ENCODE results near the gene HAGH. TPM values are rescaled to one million over a fixed set of nuclear protein-coding genes. Genes with fewer than 3 reads are reported as not detected.

HAGH gene
- total RNA-seq, 1 donor from 2014 or later = 35.9 TPM

DNA sequence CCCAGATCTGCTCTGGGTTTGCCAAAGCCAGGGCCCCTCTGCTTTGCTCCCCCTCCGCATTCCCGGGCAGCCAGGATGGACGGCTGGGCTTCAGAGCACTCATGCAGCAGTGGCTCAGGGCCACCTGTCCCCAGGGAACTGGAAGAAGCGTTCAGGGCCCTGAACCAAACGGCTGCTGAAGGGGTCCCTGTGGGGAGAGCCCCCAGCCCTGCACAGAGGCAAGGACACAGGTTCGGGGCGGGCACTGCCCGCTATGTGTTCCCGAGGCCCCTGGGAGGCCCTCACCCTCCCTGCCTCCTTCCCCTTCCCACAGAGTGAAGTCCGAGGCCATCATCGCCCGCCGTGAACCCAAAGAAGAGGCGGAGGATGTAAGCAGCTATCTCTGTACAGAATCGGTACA lies 65.7 kb downstream of the HAGH start:
- TF ChIP-seq, protein P1, sequence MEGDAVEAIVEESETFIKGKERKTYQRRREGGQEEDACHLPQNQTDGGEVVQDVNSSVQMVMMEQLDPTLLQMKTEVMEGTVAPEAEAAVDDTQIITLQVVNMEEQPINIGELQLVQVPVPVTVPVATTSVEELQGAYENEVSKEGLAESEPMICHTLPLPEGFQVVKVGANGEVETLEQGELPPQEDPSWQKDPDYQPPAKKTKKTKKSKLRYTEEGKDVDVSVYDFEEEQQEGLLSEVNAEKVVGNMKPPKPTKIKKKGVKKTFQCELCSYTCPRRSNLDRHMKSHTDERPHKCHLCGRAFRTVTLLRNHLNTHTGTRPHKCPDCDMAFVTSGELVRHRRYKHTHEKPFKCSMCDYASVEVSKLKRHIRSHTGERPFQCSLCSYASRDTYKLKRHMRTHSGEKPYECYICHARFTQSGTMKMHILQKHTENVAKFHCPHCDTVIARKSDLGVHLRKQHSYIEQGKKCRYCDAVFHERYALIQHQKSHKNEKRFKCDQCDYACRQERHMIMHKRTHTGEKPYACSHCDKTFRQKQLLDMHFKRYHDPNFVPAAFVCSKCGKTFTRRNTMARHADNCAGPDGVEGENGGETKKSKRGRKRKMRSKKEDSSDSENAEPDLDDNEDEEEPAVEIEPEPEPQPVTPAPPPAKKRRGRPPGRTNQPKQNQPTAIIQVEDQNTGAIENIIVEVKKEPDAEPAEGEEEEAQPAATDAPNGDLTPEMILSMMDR (IDR thresholded peaks at IDR 0.05; ENCODE audit: insufficient read depth, low read depth, low read length) = no peak
- TF ChIP-seq EZH2 (IDR thresholded peaks at IDR 0.05; ENCODE audit: insufficient read depth, low read length) = no peak
- H3K4me1 ChIP-seq (ENCODE audit: insufficient read depth, low read length) = no peaks in the 10 kb centered on the region
- DNase-seq (ENCODE audit: low read depth) (no peak), FAIRE-seq (no peak)
- no peaks in the 10 kb centered on the region for H3K27me3 Mint-ChIP-seq (ENCODE audit: low read depth, unreplicated experiment)
- no peaks in the 10 kb centered on the region for H3K79me2 ChIP-seq (ENCODE audit: insufficient read depth, low read length)
- peaks cover 7% of the 10 kb centered on the region for H3K36me3 Mint-ChIP-seq (ENCODE audit: low read depth, unreplicated experiment)
- peaks cover 15% of the 10 kb centered on the region for H4K20me1 ChIP-seq (ENCODE audit: insufficient read depth, low read length)
- H3K27ac ChIP-seq (ENCODE audit: low read depth, low read length) = no peak overlapping the region
- H3K4me1 Mint-ChIP-seq (ENCODE audit: low read depth, unreplicated experiment) = no peaks in the 10 kb centered on the region
- H3K27ac Mint-ChIP-seq (ENCODE audit: unreplicated experiment) = no peak overlapping the region
- H3K4me3 Mint-ChIP-seq (ENCODE audit: unreplicated experiment) = no peak overlapping the region
- H3K27me3 ChIP-seq (ENCODE audit: insufficient read depth, low read length) = no peaks in the 10 kb centered on the region
- H3K4me3 ChIP-seq (ENCODE audit: insufficient read depth, low read depth, low read length) = no peak overlapping the region
- H3K9ac ChIP-seq (ENCODE audit: low read length) = no peak overlapping the region
- H3K9me3 Mint-ChIP-seq (ENCODE audit: unreplicated experiment) = no peaks in the 10 kb centered on the region
- H2AFZ ChIP-seq (ENCODE audit: low read depth, low read length) = no peak overlapping the region
- H3K9me3 ChIP-seq (ENCODE audit: insufficient read depth, low read depth, low read length) = no peaks in the 10 kb centered on the region
- H3K36me3 ChIP-seq (ENCODE audit: insufficient read depth, low read length) = peaks cover 2% of the 10 kb centered on the region
- H3K4me2 ChIP-seq (ENCODE audit: low read length) = no peak overlapping the region

DNA sequence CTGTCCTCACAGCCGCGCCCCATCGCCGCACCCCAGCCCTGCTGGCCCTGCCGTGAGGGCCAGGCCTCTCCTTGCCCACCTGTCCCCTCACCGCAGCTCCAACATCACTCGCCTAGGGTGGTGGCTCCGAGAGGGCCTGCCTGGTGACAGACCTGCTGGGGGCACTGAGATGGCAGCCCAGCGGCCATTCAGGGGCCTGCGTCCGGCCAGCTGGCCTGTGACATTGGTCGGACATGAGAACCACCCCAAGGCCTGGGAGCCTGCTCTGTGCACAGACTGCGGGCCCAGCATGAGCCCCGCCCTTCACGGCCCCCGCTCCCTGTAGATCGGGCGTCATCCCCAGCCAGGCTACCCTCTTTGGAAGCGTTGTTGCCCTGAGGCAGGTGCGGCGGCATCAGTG lies 67.1 kb downstream of the HAGH start:
- H3K4me3 Mint-ChIP-seq (ENCODE audit: unreplicated experiment) = no peak overlapping the region
- Histone ChIP-seq H3K27ac (ENCODE audit: low read depth, low read length) (no peak overlapping the region), H3K4me2 (ENCODE audit: low read length) (no peak overlapping the region), H3K9me3 (ENCODE audit: insufficient read depth, low read depth, low read length) (no peaks in the 10 kb centered on the region), H3K36me3 (ENCODE audit: insufficient read depth, low read length) (peaks cover 2% of the 10 kb centered on the region), H3K9ac (ENCODE audit: low read length) (no peak overlapping the region), H3K4me3 (ENCODE audit: insufficient read depth, low read depth, low read length) (no peak overlapping the region), H2AFZ (ENCODE audit: low read depth, low read length) (no peak overlapping the region), H3K27me3 (ENCODE audit: insufficient read depth, low read length) (no peaks in the 10 kb centered on the region), H3K79me2 (ENCODE audit: insufficient read depth, low read length) (no peaks in the 10 kb centered on the region), H3K4me1 (ENCODE audit: insufficient read depth, low read length) (no peaks in the 10 kb centered on the region), H4K20me1 (ENCODE audit: insufficient read depth, low read length) (peaks cover 20% of the 10 kb centered on the region)
- TF ChIP-seq EZH2 (IDR thresholded peaks at IDR 0.05; ENCODE audit: insufficient read depth, low read length) = no peak
- TF ChIP-seq, protein P1 (IDR thresholded peaks at IDR 0.05; ENCODE audit: insufficient read depth, low read depth, low read length) = no peak
- no peak for DNase-seq (ENCODE audit: low read depth)
- H3K36me3 Mint-ChIP-seq (ENCODE audit: low read depth, unreplicated experiment) = peaks cover 12% of the 10 kb centered on the region
- peaks cover 8% of the 10 kb centered on the region for H3K4me1 Mint-ChIP-seq (ENCODE audit: low read depth, unreplicated experiment)
- FAIRE-seq = no peak
- no peaks in the 10 kb centered on the region for H3K9me3 Mint-ChIP-seq (ENCODE audit: unreplicated experiment)
- no peak overlapping the region for H3K27ac Mint-ChIP-seq (ENCODE audit: unreplicated experiment)
- no peaks in the 10 kb centered on the region for H3K27me3 Mint-ChIP-seq (ENCODE audit: low read depth, unreplicated experiment)

DNA sequence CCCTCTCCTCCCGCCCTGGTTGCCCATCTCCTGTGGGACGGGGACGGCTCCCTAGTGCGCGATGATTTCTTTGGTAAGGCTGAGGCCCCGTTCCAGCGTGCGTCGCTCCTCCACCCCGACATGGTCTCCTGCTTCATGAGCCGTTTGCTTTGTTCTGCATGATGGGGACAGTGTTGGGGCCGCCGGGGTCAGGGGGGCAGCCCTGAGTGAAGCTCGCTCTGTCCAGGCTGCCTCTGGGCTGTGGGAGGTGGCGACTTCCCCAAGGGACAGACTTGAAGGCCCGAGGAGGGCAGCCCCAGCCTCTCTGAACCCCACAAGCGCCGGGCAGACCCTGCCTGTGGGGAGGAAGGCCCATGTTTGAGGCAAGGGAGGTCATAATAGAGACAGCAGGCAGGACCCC lies 67.7 kb downstream of the HAGH start:
- Histone ChIP-seq H3K9me3 (ENCODE audit: insufficient read depth, low read depth, low read length) (no peaks in the 10 kb centered on the region), H3K4me3 (ENCODE audit: insufficient read depth, low read depth, low read length) (no peak overlapping the region), H3K27ac (ENCODE audit: low read depth, low read length) (no peak overlapping the region), H3K79me2 (ENCODE audit: insufficient read depth, low read length) (no peaks in the 10 kb centered on the region), H2AFZ (ENCODE audit: low read depth, low read length) (no peak overlapping the region), H3K27me3 (ENCODE audit: insufficient read depth, low read length) (no peaks in the 10 kb centered on the region), H4K20me1 (ENCODE audit: insufficient read depth, low read length) (peaks cover 22% of the 10 kb centered on the region), H3K9ac (ENCODE audit: low read length) (no peak overlapping the region), H3K4me1 (ENCODE audit: insufficient read depth, low read length) (no peaks in the 10 kb centered on the region), H3K36me3 (ENCODE audit: insufficient read depth, low read length) (peaks cover 5% of the 10 kb centered on the region), H3K4me2 (ENCODE audit: low read length) (no peak overlapping the region)
- no peaks in the 10 kb centered on the region for H3K27me3 Mint-ChIP-seq (ENCODE audit: low read depth, unreplicated experiment)
- no peak overlapping the region for H3K27ac Mint-ChIP-seq (ENCODE audit: unreplicated experiment)
- peaks cover 10% of the 10 kb centered on the region for H3K4me1 Mint-ChIP-seq (ENCODE audit: low read depth, unreplicated experiment)
- TF ChIP-seq, protein P1 (IDR thresholded peaks at IDR 0.05; ENCODE audit: insufficient read depth, low read depth, low read length) = no peak
- TF ChIP-seq EZH2 (IDR thresholded peaks at IDR 0.05; ENCODE audit: insufficient read depth, low read length) = no peak
- no peak for DNase-seq (ENCODE audit: low read depth)
- no peak overlapping the region for H3K4me3 Mint-ChIP-seq (ENCODE audit: unreplicated experiment)
- H3K9me3 Mint-ChIP-seq (ENCODE audit: unreplicated experiment) = no peaks in the 10 kb centered on the region
- peaks cover 12% of the 10 kb centered on the region for H3K36me3 Mint-ChIP-seq (ENCODE audit: low read depth, unreplicated experiment)
- no peak for FAIRE-seq
